ENCODE results near the gene SERPINB6. TPM values are rescaled to one million over a fixed set of nuclear protein-coding genes. Genes with fewer than 3 reads are reported as not detected.
"Not testable (repeated sequence)": the region's sequence is repeated elsewhere in the genome, so short reads cannot be mapped to it uniquely, and the experiment has no call there.

Gene SERPINB6
- total RNA-seq, 4 donors from 2014 or later = 21.2 to 37.0 (median 35.6) TPM

- no peak overlapping the region for H3K4me3 ChIP-seq (ENCODE audit: low read depth, poor library complexity, severe bottlenecking)
- WGBS, 2 donors = 89 to 99% methylated on average over 3 of the region's 3 CpGs
- intact Hi-C loops (cut with DNase I; ENCODE audit: low total_unique reads) = no loop called here
- DNase-seq (ENCODE audit: low spot score in 2 of 2) = no peak
- no peak for TF ChIP-seq CTCF (IDR thresholded peaks at IDR 0.05)
- TF ChIP-seq POLR2A (IDR thresholded peaks at IDR 0.05) = no peak
Observed at GRCh38 chr6:3009930-3010329, 38.6 kb upstream of the SERPINB6 start.

GRCh38 chr6:3008712-3009265 is 37.4 kb upstream of the SERPINB6 start:
- WGBS, 2 donors = 95 to 96% methylated on average over 17 of the region's 17 CpGs
- H3K4me3 ChIP-seq (ENCODE audit: low read depth, poor library complexity, severe bottlenecking); intact Hi-C loops (cut with DNase I; ENCODE audit: low total_unique reads); DNase-seq (ENCODE audit: low spot score in 2 of 2): not testable (repeated sequence)

GRCh38 chr6:3007571-3007970 is 36.2 kb upstream of the SERPINB6 start:
- DNase-seq (ENCODE audit: low spot score in 2 of 2) = no peak
- TF ChIP-seq CTCF (IDR thresholded peaks at IDR 0.05) (no peak), POLR2A (IDR thresholded peaks at IDR 0.05) (no peak)
- WGBS, 2 donors = 83 to 96% methylated on average over 3 of the region's 3 CpGs
- H3K4me3 ChIP-seq (ENCODE audit: low read depth, poor library complexity, severe bottlenecking) = no peak overlapping the region
- intact Hi-C loops (cut with DNase I; ENCODE audit: low total_unique reads) = no loop called here

- no peak overlapping the region for H3K4me3 ChIP-seq (ENCODE audit: low read depth, poor library complexity, severe bottlenecking)
- no peak for DNase-seq (ENCODE audit: low spot score in 2 of 2)
- intact Hi-C loops (cut with DNase I; ENCODE audit: low total_unique reads) = no loop called here
- no peak for TF ChIP-seq CTCF (IDR thresholded peaks at IDR 0.05)
- no peak for TF ChIP-seq POLR2A (IDR thresholded peaks at IDR 0.05)
- 92 to 94% methylated on average over 5 of the region's 5 CpGs for WGBS, 2 donors
Observed at GRCh38 chr6:3006476-3006875, 35.1 kb upstream of the SERPINB6 start.

- H3K4me3 ChIP-seq (ENCODE audit: low read depth, poor library complexity, severe bottlenecking) = no peak overlapping the region
- TF ChIP-seq POLR2A (IDR thresholded peaks at IDR 0.05) (no peak), CTCF (IDR thresholded peaks at IDR 0.05) (no peak)
- intact Hi-C loops (cut with DNase I; ENCODE audit: low total_unique reads) = no loop called here
- WGBS, 2 donors = 92 to 94% methylated on average over 7 to 9 of the region's 9 CpGs
- DNase-seq (ENCODE audit: low spot score in 2 of 2) = peak in 1 of 2 donors; percentile 52
Observed at GRCh38 chr6:3005874-3006273, 34.5 kb upstream of the SERPINB6 start.

- intact Hi-C loops (cut with DNase I; ENCODE audit: low total_unique reads) = no loop called here
- peak in 1 of 2 donors; percentile 10 for DNase-seq (ENCODE audit: low spot score in 2 of 2)
- WGBS, 2 donors = 94 to 97% methylated on average over 9 of the region's 9 CpGs
- no peak overlapping the region for H3K4me3 ChIP-seq (ENCODE audit: low read depth, poor library complexity, severe bottlenecking)
- no peak for TF ChIP-seq CTCF (IDR thresholded peaks at IDR 0.05)
- TF ChIP-seq POLR2A (IDR thresholded peaks at IDR 0.05) = no peak
Observed at GRCh38 chr6:3005077-3005476, 33.7 kb upstream of the SERPINB6 start.

- DNase-seq (ENCODE audit: low spot score in 2 of 2) = peak in 1 of 2 donors; percentile 54
- H3K4me3 ChIP-seq (ENCODE audit: low read depth, poor library complexity, severe bottlenecking); intact Hi-C loops (cut with DNase I; ENCODE audit: low total_unique reads): not testable (repeated sequence)
- whole genome bisulfite sequencing, 2 donors = 69 to 78% methylated on average over 2 to 4 of the region's 5 CpGs
Observed at GRCh38 chr6:3003226-3003625, 31.9 kb upstream of the SERPINB6 start.

Data from lower leg skin (tissue), 4 donors.